Medulla oblongata (tissue), 1 donor: ENCODE results near the gene STAT5A.
A peak's percentile ranks its signal among the peaks of the same experiment; 100 is the strongest.
"Not testable (repeated sequence)": the region's sequence is repeated elsewhere in the genome, so short reads cannot be mapped to it uniquely, and the experiment has no call there.

Experiments
- DNase-seq: peaks from one replicate; pipeline ENCODE4 v3.0.0-alpha.2; 2015; ENCODE audit errors: extremely low spot score

STAT5A gene

DNA sequence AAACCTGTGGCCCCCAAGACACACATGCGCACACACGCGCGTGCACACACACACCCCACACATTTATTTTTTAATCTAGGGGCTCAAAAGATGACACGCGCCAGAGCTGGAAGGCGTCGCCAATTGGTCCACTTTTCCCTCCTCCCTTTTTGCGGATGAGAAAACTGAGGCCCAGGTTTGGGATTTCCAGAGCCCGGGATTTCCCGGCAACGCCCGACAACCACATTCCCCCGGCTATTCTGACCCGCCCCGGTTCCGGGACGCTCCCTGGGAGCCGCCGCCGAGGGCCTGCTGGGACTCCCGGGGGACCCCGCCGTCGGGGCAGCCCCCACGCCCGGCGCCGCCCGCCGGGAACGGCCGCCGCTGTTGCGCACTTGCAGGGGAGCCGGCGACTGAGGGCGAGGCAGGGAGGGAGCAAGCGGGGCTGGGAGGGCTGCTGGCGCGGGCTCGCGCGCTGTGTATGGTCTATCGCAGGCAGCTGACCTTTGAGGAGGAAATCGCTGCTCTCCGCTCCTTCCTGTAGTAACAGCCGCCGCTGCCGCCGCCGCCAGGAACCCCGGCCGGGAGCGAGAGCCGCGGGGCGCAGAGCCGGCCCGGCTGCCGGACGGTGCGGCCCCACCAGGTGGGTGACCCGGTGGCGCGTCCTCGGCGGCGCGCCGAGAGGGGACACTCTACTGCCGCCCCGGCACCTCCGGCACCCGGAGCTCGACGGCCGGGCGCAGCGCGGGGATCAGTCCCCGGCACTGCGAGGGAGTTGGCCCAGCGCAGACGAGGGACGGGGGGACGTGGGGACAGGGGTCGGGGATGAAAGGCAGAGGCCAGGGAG is at the start of gene STAT5A:
STAT5A (plus strand) TSS at position 522 of the 826 bp plus-strand sequence. CDS start 914 bp downstream, outside the sequence.
- DNase-seq, result peak; percentile 83

DNA sequence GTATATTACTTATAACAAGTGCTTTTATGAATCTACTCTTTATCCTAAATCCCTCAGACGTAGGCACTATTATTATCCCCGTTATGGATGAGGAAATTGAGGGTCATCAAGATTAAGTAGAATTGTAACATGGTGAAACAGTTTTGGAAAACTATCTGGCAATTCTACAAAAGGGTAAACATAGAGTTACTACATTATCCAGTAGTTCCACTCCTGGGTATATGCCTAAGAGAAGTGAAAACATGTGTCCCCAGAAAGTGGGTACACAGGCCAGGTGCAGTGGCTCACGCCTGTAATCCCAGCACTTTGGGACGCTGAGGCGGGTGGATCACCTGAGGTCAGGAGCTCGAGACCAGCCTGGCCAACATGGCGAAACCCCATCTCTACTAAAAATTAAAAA is 48.7 kb upstream of the STAT5A start:
- DNase-seq, result not testable (repeated sequence)

DNA sequence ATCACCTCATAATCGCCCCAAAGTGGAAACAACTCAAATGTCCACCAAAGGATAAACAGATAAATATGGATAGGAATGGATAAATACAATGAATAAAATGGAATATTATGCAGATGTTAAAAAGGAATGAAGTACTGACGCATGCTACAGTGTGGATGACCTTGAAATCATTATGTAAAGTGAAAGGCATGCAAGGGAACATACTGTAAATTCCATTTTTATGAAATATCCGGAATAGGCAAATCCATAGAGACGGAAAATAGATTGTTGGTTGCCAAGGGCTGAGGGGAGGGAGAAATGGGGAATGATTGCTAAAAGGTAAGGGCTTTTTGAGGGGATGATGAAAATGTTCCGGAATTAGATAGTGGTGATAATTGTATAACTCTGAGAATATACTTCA is 48.1 kb upstream of the STAT5A start:
- DNase-seq, result no peak

DNA sequence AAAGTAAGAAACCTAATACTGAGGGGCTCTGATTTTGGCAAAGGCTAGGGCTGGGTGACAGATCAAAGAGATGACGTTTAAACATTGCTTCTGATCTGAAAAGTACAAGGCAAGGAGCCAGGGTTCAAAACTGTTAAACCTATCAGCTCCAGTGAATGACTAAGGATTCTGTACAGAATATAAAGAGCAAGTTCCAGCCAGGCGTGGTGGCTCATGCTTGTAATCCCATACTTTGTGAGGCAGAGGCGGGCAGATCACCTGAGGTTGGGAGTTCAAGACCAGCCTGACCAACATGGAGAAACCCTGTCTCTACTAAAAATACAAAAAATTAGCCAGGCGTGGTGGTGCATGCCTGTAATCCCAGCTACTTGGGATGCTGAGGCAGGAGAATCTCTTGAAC is 47.4 kb upstream of the STAT5A start:
- DNase-seq, result not testable (repeated sequence)

DNA sequence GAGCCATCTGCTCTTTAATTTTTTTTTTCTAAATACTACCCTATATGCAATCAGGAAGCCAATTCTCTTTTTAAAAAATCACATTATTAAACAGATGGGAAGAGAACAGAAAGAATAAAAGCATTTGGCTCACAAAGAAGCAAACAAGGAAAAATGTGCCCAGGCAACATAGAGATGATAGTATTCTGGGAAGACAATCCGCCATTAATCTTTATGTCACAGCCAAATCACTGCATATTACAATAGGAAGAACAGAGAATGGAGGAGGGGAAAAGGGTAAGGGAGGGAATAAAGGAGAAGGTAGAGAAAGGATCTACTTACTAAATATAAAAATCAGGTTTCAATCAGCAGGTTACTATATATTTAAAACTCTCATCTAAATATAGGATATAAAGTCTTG is 46.4 kb upstream of the STAT5A start:
- no peak for DNase-seq

DNA sequence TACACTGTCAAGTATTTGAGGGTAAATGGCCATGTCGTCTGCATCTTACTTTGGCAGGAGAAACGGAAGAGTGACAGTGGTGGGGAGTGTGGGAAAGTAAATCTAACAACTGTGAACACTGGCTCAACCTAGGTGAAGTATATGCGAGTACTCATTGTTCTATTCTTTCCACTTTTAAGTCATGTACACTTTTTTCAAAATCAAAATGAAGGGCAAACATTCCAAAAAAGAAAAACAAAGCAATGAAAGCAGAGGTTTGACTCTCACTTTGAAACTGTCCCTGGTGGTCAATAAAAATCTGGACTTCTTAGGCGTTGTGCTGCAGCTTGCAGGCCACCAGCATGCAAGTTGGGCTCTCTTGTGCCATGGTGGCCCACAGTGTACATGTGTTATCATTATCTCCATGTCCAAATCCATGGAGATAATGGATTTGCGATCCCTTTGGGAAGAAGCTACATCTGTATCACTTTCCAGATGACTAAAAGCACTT is 44.8 kb upstream of the STAT5A start:
- no peak for DNase-seq

DNA sequence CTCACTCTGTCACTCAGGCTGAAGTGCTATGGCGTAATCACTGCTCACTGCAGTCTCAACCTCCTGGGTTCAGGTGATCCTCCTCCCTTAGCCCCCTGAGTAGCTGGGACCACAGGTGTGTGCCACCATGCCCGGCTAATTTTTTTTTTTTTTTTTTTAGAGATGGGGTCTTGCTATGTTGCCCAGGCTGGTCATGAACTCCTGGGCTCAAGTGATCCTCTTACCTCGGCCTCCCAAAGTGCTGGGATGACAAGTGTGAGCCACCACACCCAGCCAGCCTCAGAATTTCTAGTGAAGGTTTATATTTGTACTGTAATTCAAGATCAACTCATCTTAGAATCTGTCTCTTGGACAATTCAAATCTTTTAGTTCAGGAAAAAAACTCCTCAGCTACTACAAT is 44.2 kb upstream of the STAT5A start:
- DNase-seq, result not testable (repeated sequence)

DNA sequence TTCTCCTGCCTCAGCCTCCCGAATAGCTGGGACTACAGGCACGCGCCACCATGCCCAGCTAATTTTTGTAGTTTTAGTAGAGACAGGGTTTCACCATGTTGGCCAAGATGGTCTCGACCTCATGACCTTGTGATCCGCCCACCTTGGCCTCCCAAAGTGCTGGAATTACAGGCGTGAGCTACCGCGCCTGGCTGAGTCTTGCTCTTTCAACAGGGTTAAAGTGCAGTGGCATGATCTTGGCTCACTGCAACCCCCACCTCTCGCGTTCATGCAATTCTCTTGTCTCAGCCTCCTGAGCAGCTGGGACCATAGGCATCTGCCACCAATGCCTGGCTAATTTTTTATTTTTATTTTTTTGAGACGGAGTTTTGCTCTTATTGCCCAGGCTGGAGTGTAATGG is 43.1 kb upstream of the STAT5A start:
- DNase-seq, result not testable (repeated sequence)

DNA sequence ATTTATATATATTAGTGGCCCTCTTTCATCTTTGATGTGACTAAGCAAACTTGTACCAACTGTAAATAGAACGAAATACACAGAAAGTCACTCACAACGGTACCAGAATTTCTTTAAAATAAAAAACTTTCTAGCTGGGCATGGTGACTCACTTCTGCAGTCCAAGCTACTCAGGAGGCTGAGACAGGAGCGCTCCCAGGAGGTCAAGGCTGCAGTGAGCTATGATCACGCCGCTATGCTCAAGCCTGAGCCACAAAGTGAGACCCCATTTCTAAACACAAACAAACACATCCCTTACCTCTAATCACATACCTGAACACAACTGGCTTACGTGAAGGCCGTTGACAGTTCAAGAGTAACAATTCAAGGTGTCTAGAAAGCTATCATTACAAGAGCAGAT is 41.8 kb upstream of the STAT5A start:
- DNase-seq, result no peak

DNA sequence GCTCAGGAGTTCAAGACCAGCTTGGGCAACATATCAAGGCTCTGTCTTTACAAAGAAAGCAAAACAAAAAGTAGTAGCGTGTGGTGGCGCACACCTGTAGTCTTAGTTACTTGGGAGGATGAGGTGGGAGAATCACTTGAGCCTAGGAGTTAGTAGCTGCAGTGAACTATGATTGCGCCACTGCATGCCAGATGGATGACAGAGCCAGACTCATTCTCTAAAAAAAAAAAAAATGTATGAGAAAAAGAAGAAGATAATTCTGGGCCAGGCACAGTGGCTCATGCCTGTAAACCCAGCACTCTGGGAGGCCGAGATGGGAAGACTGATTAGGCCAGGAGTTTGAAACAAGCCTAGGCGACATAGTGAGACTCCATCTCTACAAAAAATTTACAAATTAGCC is 40.6 kb upstream of the STAT5A start:
- DNase-seq, result no peak

DNA sequence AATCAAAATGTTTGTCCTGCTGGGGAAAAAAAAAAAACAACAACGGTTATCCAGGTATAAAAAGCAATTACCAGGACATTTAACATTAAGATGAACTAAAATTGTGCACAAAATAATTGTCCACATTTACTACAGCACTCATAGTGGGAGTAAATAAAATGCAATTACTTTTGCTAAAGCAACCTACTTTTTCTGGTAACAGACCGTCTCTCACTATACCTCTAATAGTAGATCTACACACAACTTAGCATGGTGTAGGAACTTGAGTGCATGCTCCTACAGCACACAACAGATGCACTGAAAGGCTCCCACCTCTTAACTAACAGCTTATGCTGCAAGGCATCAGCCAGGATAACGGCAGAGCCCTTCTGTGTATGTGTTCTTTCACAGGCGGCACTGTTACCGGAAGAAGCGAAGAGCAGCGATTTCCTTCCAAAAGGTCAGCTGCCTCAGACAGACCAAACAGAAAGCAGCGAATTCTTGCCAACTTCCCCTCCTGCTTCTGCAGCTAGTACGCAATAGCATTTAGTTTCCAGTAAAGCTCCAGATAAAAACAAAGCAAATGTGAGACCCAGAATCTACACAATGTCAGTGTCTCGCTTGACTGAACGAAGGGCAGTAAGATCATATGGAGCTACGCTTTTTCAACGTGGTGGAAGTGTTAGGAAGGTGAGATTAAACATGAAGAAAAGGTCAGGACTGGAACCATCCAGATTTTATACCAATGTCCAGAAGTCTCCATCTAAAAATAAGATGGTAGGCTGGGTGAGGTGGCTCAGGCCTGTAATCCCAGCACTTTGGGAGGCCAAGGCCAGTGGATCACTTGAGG is 39.7 kb upstream of the STAT5A start:
- DNase-seq, result peak; percentile 98

DNA sequence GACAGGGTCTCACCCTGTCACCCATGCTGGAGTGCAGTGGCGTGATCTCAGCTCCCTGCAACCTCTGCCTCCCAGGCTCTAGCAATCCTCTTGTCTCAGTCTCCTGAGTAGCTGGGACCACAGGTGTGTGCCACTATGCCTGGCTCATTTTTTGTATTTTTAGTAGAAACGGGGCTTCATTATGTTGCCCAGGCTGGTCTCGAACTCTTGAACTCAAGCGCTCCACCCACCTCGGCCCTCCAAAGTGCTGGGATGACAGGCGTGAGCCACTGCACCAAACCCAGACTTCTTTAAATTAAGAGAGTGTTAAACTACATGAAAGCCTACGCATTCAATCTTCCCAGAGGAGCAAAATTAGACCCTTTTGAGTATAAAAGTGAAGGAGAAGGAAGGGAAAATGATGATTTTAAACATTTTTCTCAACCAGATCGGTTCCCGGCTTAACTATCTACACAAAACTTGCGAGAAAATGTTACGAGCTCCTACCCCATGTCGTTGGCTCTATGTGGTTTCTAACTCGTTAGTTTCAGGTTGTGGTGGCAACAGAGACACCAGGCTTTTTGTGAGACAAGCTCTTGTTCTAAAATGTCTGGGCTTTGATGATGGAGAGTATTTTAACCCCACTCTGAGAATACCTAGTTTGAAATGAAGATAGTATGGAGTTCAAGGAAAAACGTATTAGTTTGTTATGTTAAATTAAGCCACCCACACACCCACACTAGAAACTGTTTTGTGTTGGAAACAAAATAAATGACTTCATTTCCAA is 38.4 kb upstream of the STAT5A start:
- DNase-seq, result no peak

DNA sequence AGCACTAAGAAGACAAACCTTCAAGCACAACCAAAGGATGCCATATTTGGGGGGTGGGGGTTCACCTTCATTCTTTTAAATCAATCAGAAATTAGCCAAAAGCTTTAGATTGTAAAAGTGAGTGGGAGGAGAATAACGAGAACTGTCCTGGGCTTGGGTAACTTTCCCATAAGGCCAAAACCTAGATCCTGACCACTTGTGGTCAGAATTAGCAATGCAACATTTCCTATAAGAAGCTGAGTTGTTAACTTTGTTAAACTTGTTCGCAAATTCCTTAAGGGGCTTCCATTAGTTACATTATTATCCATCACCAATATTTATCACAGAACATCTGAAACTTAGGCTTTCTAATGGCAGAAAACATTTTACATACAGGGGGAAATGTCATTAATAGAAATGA is 37.2 kb upstream of the STAT5A start:
- no peak for DNase-seq

DNA sequence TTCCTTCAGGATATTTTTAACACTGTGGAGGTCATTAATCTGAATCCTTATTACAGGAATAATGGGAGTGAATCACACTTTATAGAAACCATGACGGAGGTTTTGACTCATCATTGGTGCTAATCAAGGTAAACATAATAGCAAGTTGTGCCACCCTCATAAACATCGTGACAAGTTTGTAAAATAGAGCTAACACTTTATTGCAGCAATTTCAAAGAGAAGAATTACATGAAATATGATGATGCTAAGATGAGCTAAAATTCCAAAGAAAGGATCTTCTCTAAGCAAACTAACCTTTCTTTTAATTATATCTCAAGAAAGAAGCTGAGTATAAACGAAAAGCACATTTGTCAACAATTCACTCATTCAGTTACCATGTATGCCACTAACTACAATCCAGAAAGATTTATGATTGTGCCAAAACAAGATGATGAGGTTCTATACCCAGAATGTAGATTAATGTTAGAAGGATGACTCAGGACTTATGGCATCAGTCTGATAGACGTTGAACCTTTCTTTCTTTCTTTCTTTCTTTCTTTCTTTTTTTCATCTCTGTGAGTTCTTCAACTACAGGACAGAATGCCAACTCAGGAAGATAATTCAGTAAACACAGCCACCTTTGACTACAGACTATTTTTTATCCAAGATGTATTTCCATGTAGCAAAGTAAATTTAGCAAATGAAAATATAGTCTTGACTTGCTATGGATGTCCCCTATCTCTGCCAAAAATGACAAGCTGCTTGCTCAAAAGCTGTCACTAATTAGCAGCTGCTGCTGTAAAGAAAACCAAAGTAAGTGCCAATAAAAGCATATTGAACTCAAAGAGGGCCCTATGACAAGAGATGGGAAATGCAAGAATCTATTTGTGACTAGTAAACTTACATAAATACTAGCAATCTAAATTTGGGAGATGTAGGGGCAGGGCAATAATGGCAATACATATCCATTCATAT is 35.4 kb upstream of the STAT5A start:
- DNase-seq, result no peak

DNA sequence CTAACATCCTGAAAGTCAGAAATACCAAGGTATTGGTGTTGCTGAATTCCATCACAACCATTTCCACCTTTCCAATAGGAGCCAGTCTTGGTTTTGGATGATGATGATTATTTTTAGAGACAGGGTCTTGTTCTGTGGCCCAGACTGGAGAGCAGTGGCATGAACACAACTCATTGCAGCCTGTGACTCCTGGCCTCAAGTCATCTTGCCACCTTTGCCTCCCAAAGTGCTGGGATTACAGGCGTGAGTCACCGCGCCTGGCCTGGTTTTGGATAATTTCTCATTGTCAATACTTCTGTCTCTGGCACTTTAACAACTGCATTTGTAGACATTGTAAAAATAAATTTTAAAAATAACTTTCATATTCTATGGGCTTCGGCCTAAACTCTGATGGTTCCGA is 34.7 kb upstream of the STAT5A start:
- DNase-seq, result no peak

DNA sequence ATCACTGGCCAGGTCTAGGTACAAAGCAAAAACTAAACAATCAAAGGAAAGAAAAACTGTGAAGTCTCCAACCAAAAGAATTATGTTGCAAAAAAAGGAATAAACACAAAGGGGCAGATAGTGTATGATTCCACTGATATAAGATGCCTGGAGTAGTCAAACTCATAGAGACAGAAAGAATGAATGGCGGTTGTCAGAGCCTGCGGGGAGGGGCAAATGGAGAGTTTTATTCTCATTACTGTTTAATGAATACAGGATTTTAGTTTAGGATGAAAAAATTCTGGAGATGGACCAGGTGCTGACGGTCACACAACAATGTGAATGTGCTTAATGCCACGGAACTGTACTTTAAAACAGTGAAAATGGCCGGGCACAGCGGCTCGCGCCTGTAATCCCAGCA is 32.9 kb upstream of the STAT5A start:
- no peak for DNase-seq

DNA sequence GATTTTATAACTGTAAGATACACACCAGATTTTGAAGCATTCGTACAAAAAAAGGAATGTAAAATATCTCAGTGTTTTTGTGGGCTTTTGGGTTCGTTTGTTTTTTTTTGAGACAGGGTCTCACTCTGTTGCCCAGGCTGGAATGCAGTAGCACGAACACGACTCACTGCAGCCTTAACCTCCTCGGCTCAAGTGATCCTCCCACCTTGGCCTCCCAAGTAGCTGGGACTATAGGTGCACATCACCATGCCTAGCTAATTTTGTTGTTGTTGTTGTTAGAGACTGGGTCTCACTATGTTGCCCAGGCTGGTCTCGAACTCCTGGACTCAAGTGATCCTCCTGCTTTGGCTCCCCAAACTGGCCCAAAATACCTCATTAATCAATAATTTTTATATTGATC is 28.0 kb upstream of the STAT5A start:
- DNase-seq, result no peak

DNA sequence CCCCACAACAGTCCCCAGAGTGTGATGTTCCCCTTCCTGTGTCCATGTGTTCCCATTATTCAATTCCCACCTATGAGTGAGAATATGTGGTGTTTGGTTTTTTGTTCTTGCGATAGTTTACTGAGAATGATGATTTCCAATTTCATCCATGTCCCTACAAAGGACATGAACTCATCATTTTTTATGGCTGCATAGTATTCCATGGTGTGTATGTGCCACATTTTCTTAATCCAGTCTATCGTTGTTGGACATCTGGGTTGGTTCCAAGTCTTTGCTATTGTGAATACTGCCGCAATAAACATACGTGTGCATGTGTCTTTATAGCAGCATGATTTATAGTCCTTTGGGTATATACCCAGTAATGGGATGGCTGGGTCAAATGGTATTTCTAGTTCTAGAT is 23.9 kb upstream of the STAT5A start:
- not testable (repeated sequence) for DNase-seq

DNA sequence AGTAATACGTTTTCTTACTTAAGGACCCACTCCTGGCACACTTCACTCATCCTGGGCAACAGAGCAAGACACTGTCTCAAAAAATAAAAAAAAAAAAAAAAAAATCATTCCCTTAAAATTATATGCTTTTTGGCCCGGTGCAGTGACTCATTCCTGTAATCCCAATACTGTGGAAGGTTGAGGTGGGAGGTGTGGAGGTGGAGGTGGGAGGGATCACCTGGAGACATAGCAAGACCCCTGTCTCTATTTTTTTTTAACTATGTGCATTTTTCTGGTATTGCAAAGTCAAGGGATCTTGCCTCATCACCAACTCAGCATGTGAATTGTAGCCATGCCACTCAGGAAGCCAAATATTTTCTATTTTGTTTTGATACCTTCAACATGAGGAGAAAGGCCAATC is 21.8 kb upstream of the STAT5A start:
- DNase-seq, result no peak

DNA sequence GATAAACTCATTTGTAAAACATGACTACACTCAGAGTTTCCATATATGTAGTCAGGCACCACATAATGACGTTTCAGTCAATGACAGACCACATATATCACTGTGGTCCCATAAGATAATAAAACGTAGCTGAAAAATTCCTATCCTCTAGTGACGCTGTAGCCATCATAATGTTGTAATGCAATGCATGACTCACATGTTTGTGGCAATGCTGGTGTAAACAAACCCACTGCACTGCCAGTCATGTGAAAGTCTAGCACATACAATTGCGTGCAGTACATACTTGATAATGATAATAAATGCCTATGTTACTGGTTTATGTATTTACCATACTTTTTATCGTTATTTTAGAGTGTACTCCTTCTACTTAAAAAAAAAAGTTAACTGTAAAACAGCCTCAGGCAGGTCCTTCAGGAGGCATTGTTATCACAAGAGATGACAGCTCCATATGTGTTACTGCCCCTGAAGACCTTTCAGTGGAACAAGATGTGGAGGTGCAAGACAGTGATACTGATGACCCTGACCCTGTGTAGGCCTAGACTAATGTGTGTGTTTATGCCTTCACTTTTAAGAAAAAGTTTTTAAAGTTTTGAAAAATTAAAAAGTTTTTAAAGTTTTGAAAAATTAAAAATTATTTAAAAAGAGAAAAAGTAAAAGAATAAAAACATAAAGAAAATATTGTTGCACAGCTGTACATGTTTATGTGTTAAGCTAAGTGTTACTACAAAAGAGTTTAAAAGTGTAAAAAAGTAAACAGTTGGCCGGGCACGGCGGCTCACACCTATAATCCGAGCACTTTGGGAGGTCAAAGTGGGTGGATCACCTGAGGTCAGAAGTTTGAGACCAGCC is 21.2 kb upstream of the STAT5A start:
- DNase-seq, result no peak
